Sigmoid colon (tissue), 4 donors: ENCODE measurements around the gene SLC9C2.

Source experiments
- CTCF ChIP-seq, 4 experiments: fragments of 450-650 bp in 3 of 4; fragments of 200-600 bp in 1 of 4; IDR thresholded peaks; one replicate each; pipeline ENCODE4 v1.5.1; 2016 to 2019; ENCODE audit warnings: antibody characterized with exemption in 4 of 4, mild to moderate bottlenecking in 3 of 4, moderate library complexity in 2 of 4
- EP300 ChIP-seq, 4 donors: sonication (generic); formaldehyde crosslinking; IDR thresholded peaks; one replicate each; pipeline ENCODE4 v1.6.1; 2017; ENCODE audit warnings: antibody characterized with exemption in 4 of 4
- POLR2A ChIP-seq, 2 donors: fragments of 450-650 bp; IDR thresholded peaks; one replicate each; pipeline ENCODE4 v1.6.1; 2016; ENCODE audit warnings: antibody characterized with exemption in 2 of 2, mild to moderate bottlenecking in 2 of 2, moderate library complexity in 2 of 2
- POLR2AphosphoS5 ChIP-seq, 4 donors: sonication (generic); formaldehyde crosslinking; IDR thresholded peaks; one replicate each; pipeline ENCODE4 v1.6.1; 2017; ENCODE audit warnings: antibody characterized with exemption in 4 of 4

GRCh38 chr1:173504268-173504667 is 98.6 kb downstream of the SLC9C2 start:
- TF ChIP-seq EP300 (IDR thresholded peaks at IDR 0.05) (no peak), CTCF (IDR thresholded peaks at IDR 0.05) (no peak), POLR2AphosphoS5 (IDR thresholded peaks at IDR 0.05) (no peak), POLR2A (IDR thresholded peaks at IDR 0.05) (no peak)
